Epithelial cell of esophagus (primary cell): ENCODE results near the gene LSM7.
A peak's percentile ranks its signal among the peaks of the same experiment; 100 is the strongest.

Experiments used
- DNase-seq: peaks from one replicate; pipeline ENCODE4 v3.0.0; 2010; ENCODE audit warnings: low read depth
- H3K4me3 ChIP-seq: 2 replicates; pipeline ENCODE4 v1.5.1; 2011; ENCODE audit warnings: mild to moderate bottlenecking, low read length, control low read depth
- TF ChIP-seq, protein P1 (sequence below): IDR thresholded peaks from 2 replicates; pipeline ENCODE4 v1.5.1; 2011; ENCODE audit warnings: low read depth, mild to moderate bottlenecking, low read length, control low read depth, inconsistent platforms; ENCODE audit not compliant: insufficient read depth; ENCODE audit errors: missing control alignments

Gene LSM7

DNA sequence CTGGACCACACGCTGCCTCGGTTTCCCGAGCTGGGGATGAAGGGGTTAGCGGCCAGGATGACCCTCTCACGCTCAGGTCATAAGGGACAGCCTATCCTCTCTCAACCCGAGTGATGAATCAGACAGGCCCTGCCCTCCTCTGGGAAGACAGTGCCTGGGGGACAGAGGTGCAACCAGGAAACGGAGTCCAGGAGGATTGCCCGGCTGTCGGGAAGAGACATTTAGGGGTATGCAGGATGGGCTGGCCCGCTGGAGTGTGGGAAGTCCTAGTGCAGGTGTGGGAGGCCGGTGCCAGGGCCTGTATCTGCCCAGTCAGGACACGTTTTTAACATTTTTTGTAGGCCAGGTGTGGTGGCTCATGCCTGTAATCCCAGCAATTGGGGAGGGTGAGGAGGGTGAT is 8.3 kb downstream of the LSM7 start:
- DNase-seq, result peak; percentile 68
- no peak overlapping the region for H3K4me3 ChIP-seq

DNA sequence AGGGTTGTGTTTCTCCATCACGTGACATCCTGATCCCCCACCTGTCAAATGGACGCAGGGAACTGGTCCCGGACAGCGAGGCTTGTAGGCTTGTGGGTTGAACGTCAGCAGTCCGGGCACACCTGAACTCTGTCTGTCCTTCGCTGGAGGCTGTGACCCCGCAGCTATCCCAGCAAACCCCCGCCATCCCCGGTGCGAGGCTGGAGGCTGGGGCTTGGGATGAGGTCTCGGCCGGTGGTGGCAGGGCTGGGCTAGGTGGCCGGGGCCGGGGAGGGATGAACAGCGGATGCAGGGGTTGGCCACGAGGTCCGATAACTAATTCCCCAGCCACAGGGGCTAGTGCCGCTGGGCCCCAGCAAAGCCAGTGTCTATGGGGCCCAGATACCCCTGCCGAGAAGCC is 8.8 kb downstream of the LSM7 start:
- DNase-seq, result no peak
- H3K4me3 ChIP-seq, result no peak overlapping the region
- TF ChIP-seq, protein P1, sequence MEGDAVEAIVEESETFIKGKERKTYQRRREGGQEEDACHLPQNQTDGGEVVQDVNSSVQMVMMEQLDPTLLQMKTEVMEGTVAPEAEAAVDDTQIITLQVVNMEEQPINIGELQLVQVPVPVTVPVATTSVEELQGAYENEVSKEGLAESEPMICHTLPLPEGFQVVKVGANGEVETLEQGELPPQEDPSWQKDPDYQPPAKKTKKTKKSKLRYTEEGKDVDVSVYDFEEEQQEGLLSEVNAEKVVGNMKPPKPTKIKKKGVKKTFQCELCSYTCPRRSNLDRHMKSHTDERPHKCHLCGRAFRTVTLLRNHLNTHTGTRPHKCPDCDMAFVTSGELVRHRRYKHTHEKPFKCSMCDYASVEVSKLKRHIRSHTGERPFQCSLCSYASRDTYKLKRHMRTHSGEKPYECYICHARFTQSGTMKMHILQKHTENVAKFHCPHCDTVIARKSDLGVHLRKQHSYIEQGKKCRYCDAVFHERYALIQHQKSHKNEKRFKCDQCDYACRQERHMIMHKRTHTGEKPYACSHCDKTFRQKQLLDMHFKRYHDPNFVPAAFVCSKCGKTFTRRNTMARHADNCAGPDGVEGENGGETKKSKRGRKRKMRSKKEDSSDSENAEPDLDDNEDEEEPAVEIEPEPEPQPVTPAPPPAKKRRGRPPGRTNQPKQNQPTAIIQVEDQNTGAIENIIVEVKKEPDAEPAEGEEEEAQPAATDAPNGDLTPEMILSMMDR, result no peak

More for the DNA sequence above, 8.3 kb downstream of the LSM7 start:
- TF ChIP-seq, protein P1, result no peak

DNA sequence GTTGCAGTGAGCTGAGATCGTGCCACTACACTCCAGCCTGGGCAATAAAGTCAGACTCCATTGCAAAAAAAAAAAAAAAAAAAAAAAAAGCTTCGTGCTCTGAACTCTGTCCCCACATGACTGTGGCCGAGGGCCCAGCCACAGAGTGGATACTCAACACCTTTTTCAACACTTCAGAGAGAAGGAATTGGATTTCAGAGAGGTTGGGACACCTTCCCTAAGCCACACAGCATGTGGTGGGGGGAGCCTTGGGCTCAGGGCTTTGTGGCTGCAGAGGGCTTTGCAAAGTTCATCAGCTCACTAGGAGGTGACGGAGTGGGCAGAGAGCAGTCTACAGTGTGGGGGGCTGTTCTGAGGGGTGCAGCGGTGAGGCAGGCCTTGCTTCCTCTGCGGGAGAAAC is 9.5 kb downstream of the LSM7 start:
- H3K4me3 ChIP-seq, result no peak overlapping the region
- TF ChIP-seq, protein P1, result no peak
- no peak for DNase-seq

DNA sequence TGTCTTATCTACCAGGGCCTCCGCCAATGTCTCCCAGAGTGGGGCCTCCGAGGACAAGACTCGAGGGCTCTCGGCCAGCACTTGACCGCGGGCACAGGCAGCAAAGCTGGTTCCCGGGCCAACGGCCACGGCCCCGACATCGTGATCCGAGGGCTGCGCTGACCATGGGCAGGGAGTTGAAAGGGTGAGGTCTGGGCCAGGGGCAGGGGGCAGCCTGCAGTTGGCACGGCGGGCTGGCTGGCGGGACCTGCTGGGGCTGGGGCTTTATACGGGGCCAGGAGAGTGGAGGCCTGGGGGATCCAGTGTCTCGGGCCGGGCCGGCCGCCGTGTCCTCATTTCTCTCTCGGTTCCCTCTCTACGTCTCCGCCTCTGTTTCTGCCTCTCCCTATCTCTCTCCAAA is 10.6 kb downstream of the LSM7 start:
- no peak overlapping the region for H3K4me3 ChIP-seq
- TF ChIP-seq, protein P1, result no peak
- DNase-seq, result no peak

DNA sequence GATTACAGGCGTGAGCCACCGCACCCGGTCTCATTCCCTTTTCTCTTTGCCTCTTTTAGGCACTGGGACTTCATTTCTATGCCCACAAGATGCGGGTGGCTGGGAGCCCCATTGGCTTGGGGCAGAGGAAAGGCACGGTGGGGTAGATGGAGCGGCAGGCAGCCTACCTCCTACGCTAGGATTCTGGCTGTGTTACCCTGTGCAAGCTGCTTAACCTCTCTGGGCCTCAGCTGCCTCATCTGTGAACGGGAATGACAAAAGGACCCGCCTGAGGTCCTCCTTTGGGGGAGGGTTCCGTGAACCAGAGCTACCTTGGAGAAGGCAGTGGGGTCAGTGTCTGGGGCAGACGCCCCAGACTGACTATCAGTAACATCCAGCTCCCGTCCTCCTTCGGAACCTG is 11.1 kb downstream of the LSM7 start:
- TF ChIP-seq, protein P1, result no peak
- no peak for DNase-seq
- H3K4me3 ChIP-seq, result no peak overlapping the region

DNA sequence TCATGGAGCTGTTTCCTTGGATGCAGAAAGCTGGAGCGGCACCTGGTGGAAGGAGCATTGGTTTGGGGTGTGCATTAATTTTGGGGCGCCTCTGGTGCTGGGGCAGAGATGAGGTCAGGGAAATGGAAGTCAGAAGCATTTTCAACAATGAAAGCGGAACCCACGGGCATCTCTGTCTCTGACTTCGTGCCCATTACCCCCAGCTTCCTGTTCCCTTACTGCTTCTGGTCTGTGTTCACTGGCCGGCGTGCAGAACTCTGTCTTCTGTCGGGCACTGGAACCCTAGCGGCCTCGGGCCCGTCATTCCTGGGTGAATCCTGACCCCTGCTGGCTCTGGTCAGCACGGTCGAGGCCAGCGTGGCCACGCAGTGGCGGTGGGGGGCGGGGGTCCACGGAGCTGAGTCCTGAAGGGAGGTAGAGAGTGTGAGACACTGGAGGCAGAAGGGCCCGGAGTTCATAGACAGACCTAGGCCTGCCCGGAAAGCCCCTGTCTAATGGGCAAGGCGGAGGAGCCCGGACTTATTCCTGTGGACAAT is 12.5 kb downstream of the LSM7 start:
- TF ChIP-seq, protein P1, result no peak
- no peak overlapping the region for H3K4me3 ChIP-seq
- no peak for DNase-seq

DNA sequence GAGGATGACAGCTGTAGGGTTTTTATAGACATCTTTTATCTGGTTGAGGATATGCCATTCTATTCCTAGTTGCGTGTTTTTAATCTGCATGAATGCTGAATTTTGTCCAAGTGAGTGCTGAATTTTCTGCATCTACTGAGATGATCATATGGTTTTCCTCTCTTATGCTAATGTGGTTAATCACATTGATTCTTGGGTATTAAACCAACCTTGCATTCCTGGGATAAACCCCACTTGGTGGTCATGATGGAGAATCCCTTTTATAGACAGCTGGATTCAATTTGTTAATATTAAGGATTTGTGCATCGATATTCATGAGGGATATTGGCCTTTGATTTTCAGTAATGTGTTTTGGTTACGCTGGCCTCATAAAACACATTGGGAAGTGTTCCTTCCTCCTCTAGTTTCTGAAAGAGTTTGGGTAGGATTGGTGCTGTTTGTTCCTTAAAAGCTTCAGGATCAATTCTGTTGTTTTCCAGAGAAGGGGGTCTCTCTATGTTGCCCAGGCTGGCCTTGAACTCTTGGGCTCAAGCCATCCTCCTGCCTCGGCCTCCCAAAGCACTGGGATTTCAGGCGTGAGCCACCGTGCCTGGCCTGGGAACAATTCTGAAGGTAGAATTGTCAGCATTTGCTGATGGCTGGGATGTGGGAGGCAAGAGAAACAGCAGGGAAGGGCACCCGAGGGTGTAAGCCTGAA is 13.1 kb downstream of the LSM7 start:
- TF ChIP-seq, protein P1, result no peak
- no peak for DNase-seq

More for the DNA sequence above, 13.1 kb downstream of the LSM7 start:
- no peak overlapping the region for H3K4me3 ChIP-seq
